HL-60 (cell line): ENCODE results near the gene ELN.

Experiments used
- POLR2AphosphoS5 ChIP-seq: IDR thresholded peaks from 2 replicates; pipeline ENCODE4 v1.6.1; 2012; ENCODE audit warnings: low read depth
- TF ChIP-seq, protein P1 (sequence below): IDR thresholded peaks from 2 replicates; pipeline ENCODE4 v1.6.1; 2012; ENCODE audit warnings: low read depth; ENCODE audit not compliant: insufficient replicate concordance
- TF ChIP-seq, protein P2 (sequence below): IDR thresholded peaks from one replicate; pipeline ENCODE4 v1.5.1; 2011; ENCODE audit warnings: low read length, control low read depth, inconsistent platforms; ENCODE audit not compliant: insufficient read depth

DNA sequence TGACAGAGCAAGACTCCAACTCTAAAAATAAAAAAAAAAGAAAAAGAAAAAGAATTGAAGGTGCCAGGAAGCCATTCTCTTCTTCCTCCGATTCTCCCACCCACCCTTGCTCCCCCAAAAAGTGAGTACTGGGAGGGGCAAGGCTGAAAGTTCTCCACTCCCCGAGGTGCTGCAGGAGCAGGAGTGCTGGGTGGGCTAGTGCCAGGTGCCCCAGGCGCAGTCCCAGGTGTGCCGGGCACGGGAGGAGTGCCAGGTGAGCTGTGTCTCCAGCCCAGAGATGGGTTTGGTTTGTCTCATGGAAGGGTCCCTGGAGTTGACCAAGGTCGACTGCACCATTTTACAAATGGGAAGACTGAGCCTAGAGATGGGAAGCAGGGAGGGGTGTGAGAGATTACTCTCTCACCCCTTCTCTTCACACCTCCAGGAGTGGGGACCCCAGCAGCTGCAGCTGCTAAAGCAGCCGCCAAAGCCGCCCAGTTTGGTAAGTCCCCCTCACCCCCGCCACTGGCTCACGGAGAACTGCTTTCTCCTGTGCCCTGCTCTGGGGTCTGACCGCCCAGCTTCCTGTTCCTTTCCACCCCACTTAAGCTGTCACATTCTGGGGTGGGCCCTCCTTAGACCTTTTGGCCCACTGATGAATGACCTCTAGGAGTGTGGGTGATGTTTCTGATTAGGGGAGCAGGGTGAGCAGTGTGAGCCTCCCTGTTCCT lies 29.4 kb downstream of the ELN start:
- TF ChIP-seq, protein P1, sequence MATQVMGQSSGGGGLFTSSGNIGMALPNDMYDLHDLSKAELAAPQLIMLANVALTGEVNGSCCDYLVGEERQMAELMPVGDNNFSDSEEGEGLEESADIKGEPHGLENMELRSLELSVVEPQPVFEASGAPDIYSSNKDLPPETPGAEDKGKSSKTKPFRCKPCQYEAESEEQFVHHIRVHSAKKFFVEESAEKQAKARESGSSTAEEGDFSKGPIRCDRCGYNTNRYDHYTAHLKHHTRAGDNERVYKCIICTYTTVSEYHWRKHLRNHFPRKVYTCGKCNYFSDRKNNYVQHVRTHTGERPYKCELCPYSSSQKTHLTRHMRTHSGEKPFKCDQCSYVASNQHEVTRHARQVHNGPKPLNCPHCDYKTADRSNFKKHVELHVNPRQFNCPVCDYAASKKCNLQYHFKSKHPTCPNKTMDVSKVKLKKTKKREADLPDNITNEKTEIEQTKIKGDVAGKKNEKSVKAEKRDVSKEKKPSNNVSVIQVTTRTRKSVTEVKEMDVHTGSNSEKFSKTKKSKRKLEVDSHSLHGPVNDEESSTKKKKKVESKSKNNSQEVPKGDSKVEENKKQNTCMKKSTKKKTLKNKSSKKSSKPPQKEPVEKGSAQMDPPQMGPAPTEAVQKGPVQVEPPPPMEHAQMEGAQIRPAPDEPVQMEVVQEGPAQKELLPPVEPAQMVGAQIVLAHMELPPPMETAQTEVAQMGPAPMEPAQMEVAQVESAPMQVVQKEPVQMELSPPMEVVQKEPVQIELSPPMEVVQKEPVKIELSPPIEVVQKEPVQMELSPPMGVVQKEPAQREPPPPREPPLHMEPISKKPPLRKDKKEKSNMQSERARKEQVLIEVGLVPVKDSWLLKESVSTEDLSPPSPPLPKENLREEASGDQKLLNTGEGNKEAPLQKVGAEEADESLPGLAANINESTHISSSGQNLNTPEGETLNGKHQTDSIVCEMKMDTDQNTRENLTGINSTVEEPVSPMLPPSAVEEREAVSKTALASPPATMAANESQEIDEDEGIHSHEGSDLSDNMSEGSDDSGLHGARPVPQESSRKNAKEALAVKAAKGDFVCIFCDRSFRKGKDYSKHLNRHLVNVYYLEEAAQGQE: no peak
- TF ChIP-seq, protein P2, sequence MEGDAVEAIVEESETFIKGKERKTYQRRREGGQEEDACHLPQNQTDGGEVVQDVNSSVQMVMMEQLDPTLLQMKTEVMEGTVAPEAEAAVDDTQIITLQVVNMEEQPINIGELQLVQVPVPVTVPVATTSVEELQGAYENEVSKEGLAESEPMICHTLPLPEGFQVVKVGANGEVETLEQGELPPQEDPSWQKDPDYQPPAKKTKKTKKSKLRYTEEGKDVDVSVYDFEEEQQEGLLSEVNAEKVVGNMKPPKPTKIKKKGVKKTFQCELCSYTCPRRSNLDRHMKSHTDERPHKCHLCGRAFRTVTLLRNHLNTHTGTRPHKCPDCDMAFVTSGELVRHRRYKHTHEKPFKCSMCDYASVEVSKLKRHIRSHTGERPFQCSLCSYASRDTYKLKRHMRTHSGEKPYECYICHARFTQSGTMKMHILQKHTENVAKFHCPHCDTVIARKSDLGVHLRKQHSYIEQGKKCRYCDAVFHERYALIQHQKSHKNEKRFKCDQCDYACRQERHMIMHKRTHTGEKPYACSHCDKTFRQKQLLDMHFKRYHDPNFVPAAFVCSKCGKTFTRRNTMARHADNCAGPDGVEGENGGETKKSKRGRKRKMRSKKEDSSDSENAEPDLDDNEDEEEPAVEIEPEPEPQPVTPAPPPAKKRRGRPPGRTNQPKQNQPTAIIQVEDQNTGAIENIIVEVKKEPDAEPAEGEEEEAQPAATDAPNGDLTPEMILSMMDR: no peak
- TF ChIP-seq POLR2AphosphoS5: no peak
